ENCODE data around the gene RAPGEF1. TPM values are rescaled to one million over a fixed set of nuclear protein-coding genes. Genes with fewer than 3 reads are reported as not detected.

Gene RAPGEF1
- total RNA-seq, 2 donors from 2014 or later = 61.2 to 75.0 TPM

GRCh38 chr9:131546336-131547084 is 193.4 kb downstream of the RAPGEF1 start:
- no peak for DNase-seq
- no peak for ATAC-seq
- intact Hi-C loops (cut with DNase I, micrococcal nuclease) = no loop called here

- DNase-seq (peak in 1 of 2 donors; percentile 26), ATAC-seq (peak; percentile 44)
- intact Hi-C loops (cut with DNase I, micrococcal nuclease) = no loop called here
Observed at GRCh38 chr9:131545786-131546335, 194.0 kb downstream of the RAPGEF1 start.

GRCh38 chr9:131545003-131545785 is 194.7 kb downstream of the RAPGEF1 start, which contains the start of gene PRRT1B:
Gene PRRT1B, plus strand, starts transcription at chr9:131545523. Its CDS starts 93 bp downstream, at chr9:131545616.
- ATAC-seq (peak; percentile 98), DNase-seq (peak; percentile 89 to 92)
- intact Hi-C loops (cut with DNase I, micrococcal nuclease) = no loop called here

- intact Hi-C loops (cut with DNase I, micrococcal nuclease) = no loop called here
- DNase-seq = no peak
- no peak for ATAC-seq
Observed at GRCh38 chr9:131543141-131543540, 196.7 kb downstream of the RAPGEF1 start.

- DNase-seq = no peak
- ATAC-seq = no peak
- intact Hi-C loops (cut with DNase I, micrococcal nuclease) = no loop called here
Observed at GRCh38 chr9:131539223-131539923, 200.5 kb downstream of the RAPGEF1 start.

- ATAC-seq = no peak
- intact Hi-C loops (cut with DNase I, micrococcal nuclease) = no loop called here
- DNase-seq = no peak
Observed at GRCh38 chr9:131537946-131538345, 201.9 kb downstream of the RAPGEF1 start.

GRCh38 chr9:131534721-131535237 is 205.1 kb downstream of the RAPGEF1 start:
- intact Hi-C loops (cut with DNase I, micrococcal nuclease) = no loop called here
- ATAC-seq (peak; percentile 35), DNase-seq (no peak)

- DNase-seq (peak; percentile 69 to 79), ATAC-seq (peak; percentile 95)
- intact Hi-C loops (cut with DNase I, micrococcal nuclease) = no loop called here
Observed at GRCh38 chr9:131530920-131531832, 208.7 kb downstream of the RAPGEF1 start, which contains the start of gene UCK1. Gene UCK1, minus strand, starts transcription at chr9:131531263. Its CDS starts 89 bp downstream, at chr9:131531174.

GRCh38 chr9:131530546-131530919 is 209.3 kb downstream of the RAPGEF1 start:
- DNase-seq (peak in 1 of 2 donors; percentile 55), ATAC-seq (peak; percentile 35)
- intact Hi-C loops (cut with DNase I, micrococcal nuclease) = no loop called here

GRCh38 chr9:131529597-131530545 is 210.0 kb downstream of the RAPGEF1 start:
- DNase-seq (no peak), ATAC-seq (peak; percentile 25)
- intact Hi-C loops (cut with DNase I, micrococcal nuclease) = no loop called here

GRCh38 chr9:131528886-131529505 is 210.9 kb downstream of the RAPGEF1 start:
- intact Hi-C loops (cut with DNase I, micrococcal nuclease) = no loop called here

GRCh38 chr9:131528186-131528585 is 211.7 kb downstream of the RAPGEF1 start:
- ATAC-seq (no peak), DNase-seq (no peak)
- intact Hi-C loops (cut with DNase I, micrococcal nuclease) = no loop called here

More at GRCh38 chr9:131528886-131529505, 210.9 kb downstream of the RAPGEF1 start:
- no peak for ATAC-seq
- no peak for DNase-seq
